H1 (cell line): Measurements from ENCODE around the gene AIG1. TPM values are rescaled to one million over a fixed set of nuclear protein-coding genes. Genes with fewer than 3 reads are reported as not detected.

Experiments used
- E2F6 ChIP-seq: IDR thresholded peaks from 2 replicates; pipeline ENCODE4 v1.6.1; 2012; ENCODE audit warnings: inconsistent platforms
- EZH2 ChIP-seq: fragments of 200-600 bp; sonication (generic); IDR thresholded peaks from 2 replicates; pipeline ENCODE4 v1.7.1; 2012; ENCODE audit warnings: low read depth, mild to moderate bottlenecking, moderate library complexity, low read length, inconsistent platforms; ENCODE audit not compliant: severe bottlenecking
- PHF8 ChIP-seq: fragments of 200-600 bp; sonication (generic); conservative IDR thresholded peaks from 2 replicates; pipeline ENCODE4 v1.7.1; 2012; ENCODE audit warnings: low read depth, mild to moderate bottlenecking, inconsistent platforms, low read length, moderate library complexity
- RFX5 ChIP-seq: IDR thresholded peaks from 2 replicates; pipeline ENCODE4 v1.6.1; 2011; ENCODE audit warnings: low read depth, low read length, improper control_type of control experiment, borderline replicate concordance
- polyA plus RNA-seq, 7 experiments: library from polyadenylated mRNA; depleted of rRNA in 3 of 7; stranded (reverse) in 5 of 7; unstranded in 2 of 7; fragments of >200 nt in 5 of 7; fragments of 200-250 nt in 2 of 7; gene quantifications; 1 replicate in 5 of 7; 2 replicates in 1 of 7; 4 replicates in 1 of 7; pipeline versions ENCODE4 v1.2.1 to v1.2.3, GENCODE V29; 2011 to 2013; ENCODE audit warnings: missing spikeins in 2 of 7, mixed read lengths in 2 of 7
- total RNA-seq: library from RNA; stranded (reverse); fragmentation: NEBNext Ultra II Directional; extraction: Animal tissue kit (Norgen Biotek cat#: 25700); gene quantifications from 2 replicates; pipeline ENCODE4 v1.2.1, GENCODE V29; 2021
- TF ChIP-seq, protein P1 (sequence below): fragments of 300-600 bp; sonication (generic); IDR thresholded peaks from 2 replicates; pipeline ENCODE4 v1.7.1; 2012; ENCODE audit warnings: low read length, moderate library complexity, mild to moderate bottlenecking, inconsistent platforms; ENCODE audit not compliant: insufficient replicate concordance

The AIG1 gene
- total and polyA plus RNA-seq, 2 of the 8 experiments (the other 6 are each of a cell fraction or from before 2014, with no cell fraction given), result 56.6 to 58.4 TPM

- TF ChIP-seq, protein P1, sequence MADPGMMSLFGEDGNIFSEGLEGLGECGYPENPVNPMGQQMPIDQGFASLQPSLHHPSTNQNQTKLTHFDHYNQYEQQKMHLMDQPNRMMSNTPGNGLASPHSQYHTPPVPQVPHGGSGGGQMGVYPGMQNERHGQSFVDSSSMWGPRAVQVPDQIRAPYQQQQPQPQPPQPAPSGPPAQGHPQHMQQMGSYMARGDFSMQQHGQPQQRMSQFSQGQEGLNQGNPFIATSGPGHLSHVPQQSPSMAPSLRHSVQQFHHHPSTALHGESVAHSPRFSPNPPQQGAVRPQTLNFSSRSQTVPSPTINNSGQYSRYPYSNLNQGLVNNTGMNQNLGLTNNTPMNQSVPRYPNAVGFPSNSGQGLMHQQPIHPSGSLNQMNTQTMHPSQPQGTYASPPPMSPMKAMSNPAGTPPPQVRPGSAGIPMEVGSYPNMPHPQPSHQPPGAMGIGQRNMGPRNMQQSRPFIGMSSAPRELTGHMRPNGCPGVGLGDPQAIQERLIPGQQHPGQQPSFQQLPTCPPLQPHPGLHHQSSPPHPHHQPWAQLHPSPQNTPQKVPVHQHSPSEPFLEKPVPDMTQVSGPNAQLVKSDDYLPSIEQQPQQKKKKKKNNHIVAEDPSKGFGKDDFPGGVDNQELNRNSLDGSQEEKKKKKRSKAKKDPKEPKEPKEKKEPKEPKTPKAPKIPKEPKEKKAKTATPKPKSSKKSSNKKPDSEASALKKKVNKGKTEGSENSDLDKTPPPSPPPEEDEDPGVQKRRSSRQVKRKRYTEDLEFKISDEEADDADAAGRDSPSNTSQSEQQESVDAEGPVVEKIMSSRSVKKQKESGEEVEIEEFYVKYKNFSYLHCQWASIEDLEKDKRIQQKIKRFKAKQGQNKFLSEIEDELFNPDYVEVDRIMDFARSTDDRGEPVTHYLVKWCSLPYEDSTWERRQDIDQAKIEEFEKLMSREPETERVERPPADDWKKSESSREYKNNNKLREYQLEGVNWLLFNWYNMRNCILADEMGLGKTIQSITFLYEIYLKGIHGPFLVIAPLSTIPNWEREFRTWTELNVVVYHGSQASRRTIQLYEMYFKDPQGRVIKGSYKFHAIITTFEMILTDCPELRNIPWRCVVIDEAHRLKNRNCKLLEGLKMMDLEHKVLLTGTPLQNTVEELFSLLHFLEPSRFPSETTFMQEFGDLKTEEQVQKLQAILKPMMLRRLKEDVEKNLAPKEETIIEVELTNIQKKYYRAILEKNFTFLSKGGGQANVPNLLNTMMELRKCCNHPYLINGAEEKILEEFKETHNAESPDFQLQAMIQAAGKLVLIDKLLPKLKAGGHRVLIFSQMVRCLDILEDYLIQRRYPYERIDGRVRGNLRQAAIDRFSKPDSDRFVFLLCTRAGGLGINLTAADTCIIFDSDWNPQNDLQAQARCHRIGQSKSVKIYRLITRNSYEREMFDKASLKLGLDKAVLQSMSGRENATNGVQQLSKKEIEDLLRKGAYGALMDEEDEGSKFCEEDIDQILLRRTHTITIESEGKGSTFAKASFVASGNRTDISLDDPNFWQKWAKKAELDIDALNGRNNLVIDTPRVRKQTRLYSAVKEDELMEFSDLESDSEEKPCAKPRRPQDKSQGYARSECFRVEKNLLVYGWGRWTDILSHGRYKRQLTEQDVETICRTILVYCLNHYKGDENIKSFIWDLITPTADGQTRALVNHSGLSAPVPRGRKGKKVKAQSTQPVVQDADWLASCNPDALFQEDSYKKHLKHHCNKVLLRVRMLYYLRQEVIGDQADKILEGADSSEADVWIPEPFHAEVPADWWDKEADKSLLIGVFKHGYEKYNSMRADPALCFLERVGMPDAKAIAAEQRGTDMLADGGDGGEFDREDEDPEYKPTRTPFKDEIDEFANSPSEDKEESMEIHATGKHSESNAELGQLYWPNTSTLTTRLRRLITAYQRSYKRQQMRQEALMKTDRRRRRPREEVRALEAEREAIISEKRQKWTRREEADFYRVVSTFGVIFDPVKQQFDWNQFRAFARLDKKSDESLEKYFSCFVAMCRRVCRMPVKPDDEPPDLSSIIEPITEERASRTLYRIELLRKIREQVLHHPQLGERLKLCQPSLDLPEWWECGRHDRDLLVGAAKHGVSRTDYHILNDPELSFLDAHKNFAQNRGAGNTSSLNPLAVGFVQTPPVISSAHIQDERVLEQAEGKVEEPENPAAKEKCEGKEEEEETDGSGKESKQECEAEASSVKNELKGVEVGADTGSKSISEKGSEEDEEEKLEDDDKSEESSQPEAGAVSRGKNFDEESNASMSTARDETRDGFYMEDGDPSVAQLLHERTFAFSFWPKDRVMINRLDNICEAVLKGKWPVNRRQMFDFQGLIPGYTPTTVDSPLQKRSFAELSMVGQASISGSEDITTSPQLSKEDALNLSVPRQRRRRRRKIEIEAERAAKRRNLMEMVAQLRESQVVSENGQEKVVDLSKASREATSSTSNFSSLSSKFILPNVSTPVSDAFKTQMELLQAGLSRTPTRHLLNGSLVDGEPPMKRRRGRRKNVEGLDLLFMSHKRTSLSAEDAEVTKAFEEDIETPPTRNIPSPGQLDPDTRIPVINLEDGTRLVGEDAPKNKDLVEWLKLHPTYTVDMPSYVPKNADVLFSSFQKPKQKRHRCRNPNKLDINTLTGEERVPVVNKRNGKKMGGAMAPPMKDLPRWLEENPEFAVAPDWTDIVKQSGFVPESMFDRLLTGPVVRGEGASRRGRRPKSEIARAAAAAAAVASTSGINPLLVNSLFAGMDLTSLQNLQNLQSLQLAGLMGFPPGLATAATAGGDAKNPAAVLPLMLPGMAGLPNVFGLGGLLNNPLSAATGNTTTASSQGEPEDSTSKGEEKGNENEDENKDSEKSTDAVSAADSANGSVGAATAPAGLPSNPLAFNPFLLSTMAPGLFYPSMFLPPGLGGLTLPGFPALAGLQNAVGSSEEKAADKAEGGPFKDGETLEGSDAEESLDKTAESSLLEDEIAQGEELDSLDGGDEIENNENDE, result no peak
- TF ChIP-seq RFX5 (no peak), EZH2 (no peak), PHF8 (no peak), E2F6 (no peak)
Observed at GRCh38 chr6:143298071-143298470, 237.4 kb downstream of the AIG1 start (continued).
